H1 (cell line): Measurements from ENCODE around the gene ASAP2.

Source experiments
- EP300 ChIP-seq, 2 experiments: IDR thresholded peaks; 1 replicate in 1 of 2; 2 replicates in 1 of 2; pipeline ENCODE4 v1.6.1; 2011 to 2012; ENCODE audit warnings: low read depth in 2 of 2, low read length in 2 of 2, mild to moderate bottlenecking in 2 of 2, borderline replicate concordance in 1 of 2, inconsistent platforms in 1 of 2, moderate library complexity in 1 of 2
- JUND ChIP-seq: IDR thresholded peaks from 2 replicates; pipeline ENCODE4 v1.6.1; 2011; ENCODE audit warnings: mild to moderate bottlenecking, improper control_type of control experiment, low read length
- POLR2A ChIP-seq, 2 experiments: IDR thresholded peaks; 1 replicate in 1 of 2; 2 replicates in 1 of 2; pipeline ENCODE4 v1.6.1; 2011; ENCODE audit warnings: low read depth in 2 of 2, low read length in 2 of 2, mild to moderate bottlenecking in 2 of 2; ENCODE audit errors: control extremely low read depth in 1 of 2
- POLR2AphosphoS5 ChIP-seq: IDR thresholded peaks from 2 replicates; pipeline ENCODE4 v1.6.1; 2011; ENCODE audit warnings: low read depth, low read length
- TAF1 ChIP-seq: IDR thresholded peaks from 2 replicates; pipeline ENCODE4 v1.6.1; 2011; ENCODE audit warnings: mild to moderate bottlenecking, low read depth, low read length
- TF ChIP-seq, protein P1 (sequence below), 3 experiments: IDR thresholded peaks; 1 replicate in 2 of 3; 2 replicates in 1 of 3; pipeline versions ENCODE4 v1.5.1 to v1.6.1; 2011; ENCODE audit warnings: low read length in 3 of 3, mild to moderate bottlenecking in 3 of 3, inconsistent platforms in 2 of 3, low read depth in 1 of 3, moderate library complexity in 1 of 3; ENCODE audit not compliant: insufficient read depth in 1 of 3; ENCODE audit errors: control extremely low read depth in 1 of 3
- TF ChIP-seq, protein P2 (sequence below): IDR thresholded peaks from 2 replicates; pipeline ENCODE4 v1.6.1; 2011; ENCODE audit warnings: low read length, improper control_type of control experiment
- TF ChIP-seq, protein P3 (sequence below): IDR thresholded peaks from 2 replicates; pipeline ENCODE4 v1.6.1; 2012; ENCODE audit warnings: inconsistent platforms

DNA sequence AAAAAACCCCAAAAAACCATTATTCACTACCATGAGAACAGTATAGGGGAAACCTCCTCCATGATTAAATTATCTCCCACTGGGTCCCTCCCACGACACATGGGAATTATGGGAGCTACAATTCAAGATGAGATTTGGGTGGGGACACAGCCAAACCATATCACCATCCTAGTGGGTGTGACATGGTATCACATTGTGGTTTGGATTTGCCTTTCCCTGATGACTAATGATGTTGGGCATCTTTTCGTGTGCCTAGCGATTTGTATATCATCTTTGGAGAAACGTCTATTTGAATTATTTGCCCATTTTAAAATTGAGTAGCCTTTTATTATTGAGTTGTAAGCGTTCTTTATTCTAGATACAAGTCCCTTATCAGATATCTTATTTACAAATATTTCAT lies 8.7 kb upstream of the ASAP2 start:
- TF ChIP-seq, protein P1, sequence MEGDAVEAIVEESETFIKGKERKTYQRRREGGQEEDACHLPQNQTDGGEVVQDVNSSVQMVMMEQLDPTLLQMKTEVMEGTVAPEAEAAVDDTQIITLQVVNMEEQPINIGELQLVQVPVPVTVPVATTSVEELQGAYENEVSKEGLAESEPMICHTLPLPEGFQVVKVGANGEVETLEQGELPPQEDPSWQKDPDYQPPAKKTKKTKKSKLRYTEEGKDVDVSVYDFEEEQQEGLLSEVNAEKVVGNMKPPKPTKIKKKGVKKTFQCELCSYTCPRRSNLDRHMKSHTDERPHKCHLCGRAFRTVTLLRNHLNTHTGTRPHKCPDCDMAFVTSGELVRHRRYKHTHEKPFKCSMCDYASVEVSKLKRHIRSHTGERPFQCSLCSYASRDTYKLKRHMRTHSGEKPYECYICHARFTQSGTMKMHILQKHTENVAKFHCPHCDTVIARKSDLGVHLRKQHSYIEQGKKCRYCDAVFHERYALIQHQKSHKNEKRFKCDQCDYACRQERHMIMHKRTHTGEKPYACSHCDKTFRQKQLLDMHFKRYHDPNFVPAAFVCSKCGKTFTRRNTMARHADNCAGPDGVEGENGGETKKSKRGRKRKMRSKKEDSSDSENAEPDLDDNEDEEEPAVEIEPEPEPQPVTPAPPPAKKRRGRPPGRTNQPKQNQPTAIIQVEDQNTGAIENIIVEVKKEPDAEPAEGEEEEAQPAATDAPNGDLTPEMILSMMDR (IDR thresholded peaks at IDR 0.05; ENCODE audit: control extremely low read depth in 1 of 3, insufficient read depth in 1 of 3, low read depth in 1 of 3, low read length in 3 of 3), result no peak
- TF ChIP-seq TAF1 (no peak), POLR2A (IDR thresholded peaks at IDR 0.05; ENCODE audit: control extremely low read depth in 1 of 2, low read depth in 2 of 2, low read length in 2 of 2) (no peak), EP300 (IDR thresholded peaks at IDR 0.05; ENCODE audit: borderline replicate concordance in 1 of 2, low read depth in 2 of 2, low read length in 2 of 2) (no peak), POLR2AphosphoS5 (no peak), JUND (no peak)
- TF ChIP-seq, protein P2, sequence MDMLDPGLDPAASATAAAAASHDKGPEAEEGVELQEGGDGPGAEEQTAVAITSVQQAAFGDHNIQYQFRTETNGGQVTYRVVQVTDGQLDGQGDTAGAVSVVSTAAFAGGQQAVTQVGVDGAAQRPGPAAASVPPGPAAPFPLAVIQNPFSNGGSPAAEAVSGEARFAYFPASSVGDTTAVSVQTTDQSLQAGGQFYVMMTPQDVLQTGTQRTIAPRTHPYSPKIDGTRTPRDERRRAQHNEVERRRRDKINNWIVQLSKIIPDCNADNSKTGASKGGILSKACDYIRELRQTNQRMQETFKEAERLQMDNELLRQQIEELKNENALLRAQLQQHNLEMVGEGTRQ, result no peak
- TF ChIP-seq, protein P3, sequence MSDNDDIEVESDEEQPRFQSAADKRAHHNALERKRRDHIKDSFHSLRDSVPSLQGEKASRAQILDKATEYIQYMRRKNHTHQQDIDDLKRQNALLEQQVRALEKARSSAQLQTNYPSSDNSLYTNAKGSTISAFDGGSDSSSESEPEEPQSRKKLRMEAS, result no peak
